ENCODE results near the gene CASD1.

CASD1 gene

DNA sequence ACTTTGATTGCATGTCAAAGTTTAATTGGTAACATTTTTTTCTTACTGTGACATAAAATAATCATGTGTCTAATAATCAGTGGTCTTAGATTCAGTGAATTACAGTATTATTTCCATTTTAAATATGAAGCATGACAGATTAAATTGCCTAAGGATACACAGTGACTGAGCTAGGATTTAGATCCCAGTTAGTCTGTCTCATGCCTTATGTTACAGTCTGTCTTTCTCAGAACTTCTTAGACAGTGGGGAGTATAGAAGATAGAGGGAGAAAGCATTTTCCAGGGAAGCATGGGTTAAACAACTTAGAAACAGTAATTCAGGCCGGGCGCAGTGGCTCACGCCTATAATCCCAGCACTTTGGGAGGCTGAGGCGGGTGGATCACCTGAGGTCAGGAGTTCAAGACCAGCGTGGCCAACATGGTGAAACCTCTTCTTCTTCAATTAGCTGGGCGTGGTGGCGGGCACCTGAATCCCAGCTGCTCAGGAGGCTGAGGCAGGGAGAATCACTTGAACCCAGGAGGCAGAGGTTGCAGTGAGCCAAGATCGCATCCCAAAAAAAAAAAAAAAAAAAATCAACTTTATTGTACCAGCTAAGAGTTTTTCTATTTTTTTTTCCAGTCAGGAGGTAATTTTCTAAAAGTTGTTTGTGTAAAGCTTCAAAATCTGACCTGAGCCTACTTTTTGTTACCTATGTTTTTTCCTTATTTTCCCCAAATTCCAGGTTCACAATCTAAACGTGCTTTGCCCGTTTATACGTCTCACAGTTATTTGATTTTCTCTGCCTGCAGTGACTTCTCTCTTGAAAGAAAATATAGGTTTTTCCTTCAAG, 3.3 kb downstream of the CASD1 start:
- no peak for DNase-seq (ENCODE audit: low spot score)

- DNase-seq (ENCODE audit: low spot score): no peak
Observed at GRCh38 chr7:94513565-94513860, 3.9 kb downstream of the CASD1 start.

DNA sequence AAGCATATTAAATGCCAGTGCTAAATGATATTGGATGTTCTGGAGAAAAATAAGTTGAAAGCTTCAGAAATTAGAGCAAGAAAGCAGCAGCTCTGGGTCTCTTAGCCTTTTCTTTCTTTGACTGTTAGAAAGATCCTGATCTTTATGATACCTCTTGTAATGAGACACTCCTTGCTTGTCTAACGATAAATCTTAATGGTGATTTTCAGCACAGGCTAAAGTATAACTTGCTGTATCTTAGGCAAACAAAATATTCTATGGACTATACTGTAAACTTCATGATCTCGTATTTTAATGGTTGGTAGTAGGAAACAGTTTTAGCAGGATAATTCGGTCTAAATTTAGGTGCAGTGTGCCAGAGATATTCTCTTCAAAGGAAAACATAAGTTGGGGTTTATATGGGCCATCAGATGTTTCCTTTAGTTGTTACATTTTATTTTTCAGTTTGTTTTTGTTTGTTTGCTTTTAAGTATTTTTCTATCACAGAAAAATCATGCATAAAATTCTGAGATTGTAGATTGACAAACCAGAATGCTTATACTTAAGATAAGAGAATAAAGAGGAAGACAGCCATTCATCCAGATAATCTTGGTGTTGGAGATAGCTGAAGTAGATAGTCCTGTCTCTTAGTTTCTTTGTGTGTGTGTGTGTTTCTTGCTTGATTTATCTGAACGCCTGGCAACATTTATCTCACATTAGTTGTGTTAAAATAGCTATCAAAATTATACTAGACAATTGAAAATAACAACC, 4.7 kb downstream of the CASD1 start:
- DNase-seq (ENCODE audit: low spot score): no peak

GRCh38 chr7:94514917-94515316, 5.3 kb downstream of the CASD1 start:
- no peak for DNase-seq (ENCODE audit: low spot score)

- DNase-seq (ENCODE audit: low spot score): no peak
Observed at GRCh38 chr7:94525923-94526322, 16.3 kb downstream of the CASD1 start.

- DNase-seq (ENCODE audit: low spot score): no peak
Observed at GRCh38 chr7:94529516-94529915, 19.9 kb downstream of the CASD1 start.

GRCh38 chr7:94530109-94530508, 20.5 kb downstream of the CASD1 start:
- no peak for DNase-seq (ENCODE audit: low spot score)

GRCh38 chr7:94532676-94533075, 23.1 kb downstream of the CASD1 start:
- no peak for DNase-seq (ENCODE audit: low spot score)

DNA sequence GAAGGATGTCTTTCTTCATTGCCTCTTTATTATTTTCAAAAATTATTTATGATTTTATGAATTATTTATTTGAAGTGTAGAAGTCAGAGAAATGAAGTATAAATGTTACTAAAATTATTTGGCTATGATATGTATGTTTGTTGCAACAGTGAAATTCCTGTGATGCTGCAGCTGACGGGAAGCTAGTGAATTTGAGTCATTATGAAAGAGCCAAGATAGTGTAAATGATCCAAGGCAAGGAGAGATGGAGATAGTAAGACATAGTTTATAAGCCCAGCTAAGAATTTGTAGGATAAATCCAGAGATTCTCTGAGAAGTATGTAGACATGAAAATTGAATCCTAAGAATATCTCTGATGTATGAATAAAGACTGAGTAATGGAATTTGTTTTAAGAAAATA, 30.8 kb downstream of the CASD1 start:
- no peak for DNase-seq (ENCODE audit: low spot score)

DNA sequence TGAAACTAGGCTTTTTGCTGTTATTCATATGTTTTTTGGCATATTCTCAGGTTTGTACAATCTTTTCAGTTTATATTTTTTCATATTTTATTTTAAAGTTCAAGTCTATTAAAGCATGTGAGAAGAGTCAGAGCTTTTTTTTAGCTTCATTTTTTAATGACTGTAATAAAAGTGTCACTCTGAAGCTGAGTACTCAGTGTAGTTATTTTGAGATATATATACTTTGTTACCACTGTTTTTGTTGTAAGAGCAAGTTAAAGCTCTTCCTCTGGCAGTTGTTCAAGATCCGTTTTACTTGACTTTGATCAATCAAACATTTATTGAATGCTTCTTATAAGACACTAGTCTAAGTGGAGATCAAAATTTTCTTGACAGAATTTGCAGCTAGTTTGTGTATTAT, 37.5 kb downstream of the CASD1 start:
- DNase-seq (ENCODE audit: low spot score): no peak

DNA sequence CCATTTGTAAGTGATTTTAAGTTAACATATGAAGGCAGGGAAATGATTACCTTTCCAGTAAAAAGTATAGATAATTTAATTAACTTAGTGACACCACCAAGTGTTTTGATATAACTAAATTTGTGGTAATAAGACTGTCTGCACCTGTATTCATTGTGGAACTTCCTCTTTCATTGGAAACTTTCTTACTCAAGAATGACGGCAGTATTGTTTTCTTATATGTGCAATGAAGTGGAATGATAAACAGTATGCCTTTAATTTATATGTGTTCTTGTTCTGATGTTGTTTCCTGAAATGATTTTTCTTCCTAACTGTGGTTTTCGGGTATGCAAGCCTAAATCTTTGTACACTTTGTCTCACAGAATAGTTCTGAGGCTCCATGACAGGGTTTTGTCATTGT, 46.4 kb downstream of the CASD1 start:
- no peak for DNase-seq (ENCODE audit: low spot score)

DNA sequence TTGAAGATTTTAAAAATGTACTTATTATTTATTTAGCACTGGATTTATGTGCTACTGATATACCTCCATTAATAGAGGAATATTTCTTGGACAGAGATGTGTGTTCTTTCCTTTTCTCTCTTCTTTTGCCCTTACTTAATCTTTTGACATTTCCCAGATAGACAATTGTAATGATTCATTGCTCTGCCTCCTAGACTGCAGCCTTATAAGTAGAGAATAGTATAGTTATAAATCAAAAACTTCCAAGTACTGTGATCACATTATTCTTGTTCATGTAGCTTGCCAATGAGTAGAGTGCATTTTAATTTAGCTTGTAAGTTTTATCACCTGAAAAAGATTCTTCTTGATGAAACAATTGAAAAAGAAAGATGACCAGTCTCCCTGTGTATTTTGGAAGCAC, 47.6 kb downstream of the CASD1 start:
- no peak for DNase-seq (ENCODE audit: low spot score)

- DNase-seq (ENCODE audit: low spot score): no peak
Observed at GRCh38 chr7:94559972-94560371, 50.4 kb downstream of the CASD1 start.

GRCh38 chr7:94561841-94562514, 52.4 kb downstream of the CASD1 start:
- DNase-seq (ENCODE audit: low spot score): no peak

DNA sequence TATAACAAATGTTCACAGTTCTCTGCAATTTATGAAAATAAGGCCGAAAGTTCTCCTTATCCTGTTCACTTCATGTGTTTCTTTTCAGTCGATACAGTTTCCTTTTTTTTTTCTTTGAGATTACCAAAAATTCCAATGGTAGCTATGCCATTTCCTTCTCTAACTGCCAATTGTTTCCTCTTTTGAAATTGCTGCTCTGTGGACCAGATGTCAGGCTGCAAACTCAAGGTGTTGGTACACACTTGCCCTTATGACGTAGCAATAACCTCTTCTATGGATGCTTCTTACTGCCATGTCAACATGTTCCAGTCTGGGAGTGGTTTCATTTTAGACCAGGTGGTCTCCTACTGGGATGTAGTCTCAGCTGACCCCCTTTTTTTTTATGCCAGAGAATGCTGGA, 52.9 kb downstream of the CASD1 start:
- no peak for DNase-seq (ENCODE audit: low spot score)

- DNase-seq (ENCODE audit: low spot score): no peak
Observed at GRCh38 chr7:94565247-94565894, 55.8 kb downstream of the CASD1 start.

DNA sequence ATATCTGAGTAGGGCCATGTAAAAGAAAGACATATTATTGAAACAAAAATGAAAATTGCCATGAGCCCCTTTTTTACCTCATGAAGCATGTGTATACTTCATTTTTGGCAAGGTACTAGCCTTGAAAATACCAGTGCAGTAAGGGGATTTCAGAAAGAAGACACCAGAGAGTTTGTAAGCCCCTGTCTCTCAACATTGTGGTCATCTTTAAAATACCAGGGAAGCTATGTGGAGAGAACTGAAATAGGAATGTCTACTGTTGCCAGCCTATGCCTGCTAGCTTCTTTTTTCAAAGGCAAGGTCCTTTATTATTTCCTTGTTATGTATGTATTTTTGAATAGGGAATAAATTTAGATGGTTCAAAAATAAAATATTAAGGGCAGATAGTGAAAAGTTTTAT, 57.8 kb downstream of the CASD1 start:
- no peak for DNase-seq (ENCODE audit: low spot score)

DNA sequence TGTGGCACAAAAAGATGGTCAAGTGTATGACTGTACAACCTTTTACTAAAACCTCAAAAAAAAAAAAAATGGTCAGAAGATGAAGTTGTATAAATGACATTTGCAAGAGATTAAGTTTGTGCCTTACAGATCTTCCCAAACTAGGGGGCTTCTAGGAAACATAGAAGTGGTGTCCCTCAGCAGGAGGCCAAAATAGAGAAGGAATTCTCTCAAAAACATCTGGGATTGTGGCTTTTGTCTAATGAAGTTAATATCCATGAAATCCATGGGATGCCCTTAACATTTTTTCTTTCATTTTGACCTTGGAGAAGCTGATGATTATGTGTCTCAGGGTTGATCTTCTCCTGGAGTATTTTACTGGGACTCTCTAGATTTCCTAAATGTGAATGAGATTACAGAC, 62.2 kb downstream of the CASD1 start:
- no peak for DNase-seq (ENCODE audit: low spot score)

DNA sequence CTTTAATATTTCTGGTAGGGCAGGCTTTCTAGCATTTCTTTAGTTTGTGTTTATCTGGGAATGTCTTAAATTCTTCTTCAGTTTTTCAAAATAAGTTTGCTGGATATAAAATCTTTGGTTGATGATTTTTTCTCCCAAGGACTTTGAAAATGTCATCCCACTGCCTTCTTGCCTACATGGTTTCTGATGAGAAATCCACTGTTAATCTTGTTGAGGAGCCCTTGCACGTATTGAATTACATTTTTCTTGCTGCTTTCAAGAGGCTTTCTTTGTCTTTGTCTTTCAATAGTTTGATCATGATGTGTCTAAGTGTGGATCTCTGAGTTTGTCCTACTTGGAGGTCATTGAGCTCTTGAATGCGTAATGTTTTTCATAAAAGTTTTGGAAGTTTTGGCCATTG, 66.0 kb downstream of the CASD1 start:
- no peak for DNase-seq (ENCODE audit: low spot score)

DNA sequence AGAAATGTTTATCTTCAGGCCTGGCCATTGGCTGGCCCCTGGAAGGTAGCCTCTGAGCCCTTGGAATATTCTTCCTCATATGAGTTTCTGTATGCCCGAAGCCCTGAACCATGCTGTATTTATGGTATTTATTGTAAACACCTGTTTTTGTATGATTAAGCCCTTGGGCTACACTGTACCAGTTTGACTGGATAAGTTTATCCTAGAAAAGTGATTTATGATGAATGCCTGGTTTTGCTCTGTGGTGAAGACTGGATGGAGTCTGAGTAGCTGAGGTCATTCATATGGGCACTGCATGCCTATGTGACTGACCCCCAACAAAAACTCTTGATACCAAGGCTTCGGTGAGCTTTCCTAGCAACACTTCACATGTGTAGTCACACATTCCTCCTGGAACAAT, 66.7 kb downstream of the CASD1 start:
- DNase-seq (ENCODE audit: low spot score): no peak

DNA sequence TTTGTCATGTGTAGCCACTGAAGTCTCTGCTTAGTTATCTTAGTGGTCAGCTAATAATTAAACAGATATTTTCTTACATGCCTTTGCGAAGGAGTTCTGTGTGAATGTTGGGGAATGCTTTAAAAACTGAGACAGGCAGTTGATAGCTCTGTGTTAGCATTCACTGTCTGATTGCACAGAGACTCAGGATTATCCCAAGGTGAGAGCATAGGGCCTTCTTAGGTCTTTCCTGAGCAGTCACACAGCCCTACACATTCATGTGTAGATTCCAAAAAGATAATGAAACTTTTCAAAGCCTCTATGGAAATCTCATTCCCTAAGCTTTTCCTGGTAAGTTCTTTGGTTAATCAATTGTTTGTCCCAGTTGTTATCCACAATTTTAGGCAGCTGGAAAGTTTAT, 67.7 kb downstream of the CASD1 start:
- no peak for DNase-seq (ENCODE audit: low spot score)

- DNase-seq (ENCODE audit: low spot score): no peak
Observed at GRCh38 chr7:94578614-94579013, 69.0 kb downstream of the CASD1 start.

GRCh38 chr7:94579470-94579869, 69.9 kb downstream of the CASD1 start:
- DNase-seq (ENCODE audit: low spot score): no peak
